Measurements from ENCODE around the gene ENTPD6. TPM values are rescaled to one million over a fixed set of nuclear protein-coding genes. Genes with fewer than 3 reads are reported as not detected.

Gene ENTPD6
- total and polyA plus RNA-seq, 11 donors, result 58.7 to 200 (median 93.3) TPM

GRCh38 chr20:25173886-25174308 is 21.6 kb upstream of the ENTPD6 start:
- ATAC-seq (no peak), DNase-seq (no peak)
- H3K9me3 ChIP-seq, result no peaks in the 10 kb centered on the region
- H3K27ac ChIP-seq, result no peak overlapping the region
- no peaks in the 10 kb centered on the region for H3K27me3 ChIP-seq
- peaks cover 0 to 4% (median 0%) of the 10 kb centered on the region in 12 donors for H3K4me1 ChIP-seq
- intact Hi-C loops (cut with DNase I), result no loop called here
- no peaks in the 10 kb centered on the region for H3K36me3 ChIP-seq
- TF ChIP-seq CTCF (IDR thresholded peaks at IDR 0.05) (no peak), POLR2A (IDR thresholded peaks at IDR 0.05) (no peak)
- no peak overlapping the region for H3K4me3 ChIP-seq

GRCh38 chr20:25176184-25176583 is 19.3 kb upstream of the ENTPD6 start:
- Histone ChIP-seq H3K27ac (no peak overlapping the region), H3K9me3 (peaks cover 0 to 2% (median 0%) of the 10 kb centered on the region in 12 donors), H3K4me1 (peaks cover 0 to 6% (median 0%) of the 10 kb centered on the region in 12 donors), H3K4me3 (no peak overlapping the region), H3K27me3 (no peaks in the 10 kb centered on the region), H3K36me3 (no peaks in the 10 kb centered on the region)
- TF ChIP-seq POLR2A (IDR thresholded peaks at IDR 0.05) (no peak), CTCF (IDR thresholded peaks at IDR 0.05) (no peak)
- 66 to 83% (median 80%) methylated on average over 3 of the region's 3 CpGs for WGBS, 4 donors
- DNase-seq, result no peak
- no peak for ATAC-seq
- intact Hi-C loops (cut with DNase I), result loop anchor here in 9 of 10 donors (5.0 kb wide), 4 partner anchors 94 to 184 kb away; partner anchors contain the start of genes VSX1 (in 3 of the 9) and APMAP (in 2 of the 9)

GRCh38 chr20:25177890-25178321 is 17.6 kb upstream of the ENTPD6 start:
- Histone ChIP-seq H3K4me3 (no peak overlapping the region), H3K4me1 (peaks cover 0 to 6% (median 0%) of the 10 kb centered on the region in 12 donors), H3K9me3 (peaks cover 0 to 10% (median 1%) of the 10 kb centered on the region in 12 donors), H3K27me3 (no peaks in the 10 kb centered on the region), H3K27ac (no peak overlapping the region), H3K36me3 (no peaks in the 10 kb centered on the region)
- TF ChIP-seq POLR2A (IDR thresholded peaks at IDR 0.05) (no peak), CTCF (IDR thresholded peaks at IDR 0.05) (no peak)
- intact Hi-C loops (cut with DNase I), result loop anchor here (2.0 to 5.0 kb wide), 6 partner anchors 96 to 186 kb away; partner anchors contain the start of genes VSX1 (in 3 of the 10) and APMAP (in 2 of the 10)
- 60 to 73% (median 68%) methylated on average over 2 of the region's 2 CpGs for WGBS, 4 donors
- DNase-seq (no peak), ATAC-seq (no peak)

- no peak overlapping the region for H3K27ac ChIP-seq
- no peak for DNase-seq
Observed at GRCh38 chr20:25178563-25179438, 16.7 kb upstream of the ENTPD6 start.

More at GRCh38 chr20:25178563-25179438, 16.7 kb upstream of the ENTPD6 start:
- intact Hi-C loops (cut with DNase I), result loop anchor here (1.0 to 5.0 kb wide), 7 partner anchors 96 to 186 kb away; partner anchors contain the start of genes VSX1 (in 3 of the 10) and APMAP (in 2 of the 10)
- TF ChIP-seq POLR2A (IDR thresholded peaks at IDR 0.05) (no peak), CTCF (IDR thresholded peaks at IDR 0.05) (peak; percentile 54 to 80 (median 70))
- 29 to 34% (median 30%) methylated on average over 7 of the region's 7 CpGs for WGBS, 4 donors
- Histone ChIP-seq H3K4me3 (no peak overlapping the region), H3K4me1 (peaks cover 0 to 6% (median 0%) of the 10 kb centered on the region in 12 donors), H3K9me3 (peaks cover 0 to 19% (median 6%) of the 10 kb centered on the region in 12 donors), H3K36me3 (no peaks in the 10 kb centered on the region), H3K27me3 (no peaks in the 10 kb centered on the region)
- ATAC-seq, result peak; percentile 67 to 90 (median 82)

Measured in heart left ventricle (tissue), 16 donors.